Raji (cell line): Measurements from ENCODE around the gene ECEL1.

ENCODE experiments used
- POLR2A ChIP-seq: IDR thresholded peaks from 2 replicates; pipeline ENCODE4 v1.6.1; 2011; ENCODE audit warnings: low read depth, low read length, control low read depth; ENCODE audit not compliant: insufficient read depth

The ECEL1 gene

DNA sequence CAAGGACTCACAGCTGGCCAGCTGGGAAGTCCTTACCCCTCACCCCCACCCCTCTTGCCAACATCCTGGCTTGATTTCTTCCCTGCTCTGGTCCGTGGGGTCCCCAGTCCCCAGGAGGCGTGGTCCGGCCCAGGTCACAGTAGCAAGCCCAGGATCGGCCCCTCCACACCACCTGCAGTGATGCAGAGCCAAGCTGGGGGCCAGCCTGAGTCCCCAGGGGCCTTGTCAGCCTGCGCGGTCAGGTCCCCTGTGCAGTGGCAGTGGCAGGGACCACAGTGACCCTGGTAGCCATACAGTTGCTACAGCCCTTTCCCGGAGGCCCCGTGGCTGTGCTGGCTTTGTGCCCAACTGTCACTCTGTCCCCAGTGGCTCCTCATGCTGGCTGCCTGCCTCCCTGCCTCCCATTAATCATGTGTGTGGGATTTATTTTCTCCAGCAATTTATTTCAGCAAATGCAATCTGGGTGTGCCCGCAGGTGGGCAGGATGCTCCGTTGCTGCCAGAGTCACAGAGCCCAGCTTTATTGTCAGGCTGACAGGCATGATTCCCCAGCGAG lies 23.8 kb upstream of the ECEL1 start:
- no peak for TF ChIP-seq POLR2A

DNA sequence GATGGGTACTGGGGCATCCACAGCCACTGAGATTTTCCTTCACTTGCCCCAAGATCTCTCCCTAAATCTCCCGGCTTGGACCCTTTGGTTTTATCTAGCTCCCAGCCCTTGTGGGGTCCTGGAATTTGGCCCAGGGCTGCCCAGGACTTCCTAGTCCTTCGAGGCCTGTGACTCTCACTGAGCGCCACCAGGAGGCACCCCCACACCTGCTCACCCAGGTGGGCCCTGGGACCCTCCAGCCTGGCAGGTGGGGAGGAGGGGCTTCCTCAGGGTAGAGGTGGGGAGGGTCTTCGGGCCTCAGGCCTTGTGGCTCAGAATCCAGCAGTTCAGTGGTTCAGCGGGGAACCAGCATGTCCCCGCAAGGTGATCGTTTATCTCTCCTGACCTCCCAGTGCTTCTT lies 20.6 kb upstream of the ECEL1 start:
- TF ChIP-seq POLR2A = no peak

DNA sequence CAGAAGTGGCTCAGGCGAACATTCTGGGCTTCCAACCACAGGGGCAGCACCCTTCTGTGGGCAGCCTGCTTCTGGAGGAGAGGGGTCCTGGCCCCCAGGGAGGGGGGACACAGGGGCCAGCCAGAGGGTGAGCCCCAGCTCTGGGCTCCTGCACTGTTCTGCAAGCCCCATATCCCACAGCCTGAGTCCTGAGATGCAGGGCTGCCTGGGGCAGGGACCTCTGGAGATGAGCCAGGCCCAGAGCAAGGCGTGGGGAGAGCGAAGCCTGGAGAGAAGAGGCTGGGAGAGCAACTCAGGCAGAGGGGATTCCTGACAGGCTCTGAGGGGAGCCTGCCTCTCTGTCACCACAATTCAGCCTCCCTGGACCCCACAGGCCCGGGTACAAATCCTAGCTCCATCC lies 19.1 kb upstream of the ECEL1 start:
- no peak for TF ChIP-seq POLR2A

DNA sequence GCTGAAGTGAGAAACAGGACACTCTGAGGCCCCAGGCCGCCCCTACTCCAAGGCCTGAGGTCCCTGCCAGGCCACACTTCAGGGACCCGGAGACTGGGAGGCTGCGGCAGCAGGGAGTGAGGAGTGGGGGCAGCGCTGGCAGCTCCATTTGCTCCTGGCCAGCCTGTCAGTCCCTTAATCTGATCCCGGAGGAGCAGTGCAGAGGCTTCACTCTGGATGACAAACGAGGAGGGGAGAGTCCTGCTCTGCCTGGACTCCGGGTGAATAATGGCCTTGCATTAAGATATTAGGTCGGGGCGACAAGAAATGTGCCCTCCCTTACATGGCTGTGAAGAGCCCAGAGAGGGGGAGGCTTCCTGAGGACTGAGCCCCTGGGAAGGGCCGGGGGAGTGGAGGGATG lies 18.2 kb upstream of the ECEL1 start:
- TF ChIP-seq POLR2A = no peak

DNA sequence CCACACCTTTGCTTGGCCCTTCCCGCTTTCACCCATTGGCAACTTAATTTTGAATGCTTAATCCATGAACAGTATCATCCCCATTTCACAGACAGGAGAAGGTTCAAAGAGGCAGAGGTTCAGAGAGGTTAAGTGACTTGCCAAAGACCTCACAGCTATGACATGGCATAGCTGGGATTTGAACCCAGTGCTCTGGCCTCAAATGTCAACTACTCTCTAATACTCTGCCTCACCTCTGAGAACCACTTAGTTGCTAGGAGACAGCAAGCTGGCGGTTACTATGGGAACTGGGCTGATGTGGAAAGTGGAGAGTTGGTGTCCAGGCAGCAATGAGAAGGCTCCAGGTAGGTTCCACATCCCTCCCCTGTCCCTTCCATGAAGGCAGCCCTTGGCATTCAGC lies 16.8 kb upstream of the ECEL1 start:
- no peak for TF ChIP-seq POLR2A

DNA sequence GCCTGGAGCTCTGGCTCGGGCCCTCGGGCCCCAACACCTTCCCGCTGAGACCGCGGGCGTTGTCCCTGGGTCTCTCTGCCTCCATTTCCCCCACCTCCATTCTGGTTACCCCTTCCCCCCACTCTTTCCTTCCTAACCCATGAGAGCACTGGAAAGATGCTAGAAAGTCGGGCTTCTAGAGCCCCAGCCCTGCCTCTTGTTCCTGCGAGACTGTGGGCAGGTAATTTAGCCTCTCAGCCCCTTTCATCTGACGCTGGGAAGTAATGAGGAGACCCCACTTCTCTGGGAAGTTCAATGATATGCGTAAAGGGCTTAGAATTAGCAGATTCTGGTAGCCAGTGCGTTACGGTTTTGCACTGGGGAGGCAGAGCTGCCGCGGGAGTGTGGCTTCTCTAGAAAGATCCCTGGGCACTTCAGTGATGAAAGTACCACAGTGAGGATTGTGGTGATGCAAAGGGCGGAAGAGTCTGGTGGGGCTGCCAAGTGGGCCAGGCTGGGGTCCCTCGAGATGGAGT lies 16.2 kb upstream of the ECEL1 start:
- no peak for TF ChIP-seq POLR2A

DNA sequence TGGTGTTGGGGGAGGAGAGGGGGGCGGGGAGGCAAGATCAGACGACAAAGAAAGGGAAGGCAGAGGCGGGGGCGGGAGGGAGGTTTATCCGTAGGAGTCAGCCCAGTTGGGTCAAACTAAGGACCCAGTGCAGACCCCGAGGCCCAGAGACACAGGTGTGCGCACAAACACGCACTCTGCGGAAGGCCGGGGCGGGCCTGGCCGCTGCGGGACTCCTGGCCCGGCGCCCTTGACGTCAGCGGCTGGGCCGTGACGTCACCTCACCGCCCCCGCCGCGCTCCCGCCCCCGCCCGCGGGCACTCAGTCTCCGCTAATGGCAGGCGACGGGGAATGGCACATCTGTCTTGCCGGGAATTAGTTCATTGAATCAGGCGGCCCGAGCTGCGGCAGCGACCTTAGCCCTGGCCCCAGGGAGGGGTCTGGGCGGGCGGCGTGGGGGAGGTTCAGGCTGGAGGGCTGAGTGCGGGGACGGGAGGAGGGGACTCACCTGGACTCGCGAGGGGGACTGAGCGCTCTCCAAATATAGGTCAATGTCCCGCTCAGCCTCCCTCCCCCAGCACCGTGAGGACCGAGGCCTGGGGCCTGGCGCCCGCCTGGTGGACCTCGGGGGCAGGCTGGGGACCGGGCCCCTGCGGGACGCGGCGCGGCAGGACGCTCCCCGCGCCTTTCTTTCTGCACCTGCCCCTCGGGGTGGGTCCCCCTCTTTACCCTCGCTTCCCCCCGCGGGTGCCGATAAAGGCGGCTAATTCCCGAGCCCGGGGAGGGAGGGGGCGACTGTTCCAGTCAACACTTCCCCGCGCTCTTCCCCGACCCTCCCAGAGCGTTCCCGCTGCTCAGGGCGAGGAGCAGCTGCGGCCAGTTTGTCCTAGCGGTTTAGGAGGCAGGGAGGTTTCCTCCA lies 15.5 kb upstream of the ECEL1 start:
- no peak for TF ChIP-seq POLR2A

DNA sequence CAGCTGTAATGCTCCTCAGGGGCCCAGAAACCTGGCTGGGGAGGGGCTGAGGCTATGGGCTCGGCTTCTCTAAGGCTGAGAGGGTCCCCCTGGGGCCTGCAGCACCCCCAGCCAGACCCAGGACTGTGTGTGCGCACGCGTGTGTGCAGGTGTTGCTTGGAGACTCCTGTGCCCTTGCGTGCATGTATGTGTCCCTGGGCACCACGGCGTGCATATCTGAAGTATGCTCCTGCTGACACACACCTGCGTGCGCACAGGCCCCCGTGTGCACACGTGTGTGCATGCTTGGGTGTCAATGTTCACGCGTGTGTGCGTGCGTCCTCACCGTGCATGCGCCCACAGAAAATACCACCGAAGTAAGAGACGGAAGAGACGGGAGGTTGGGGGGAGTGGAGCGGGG lies 14.9 kb upstream of the ECEL1 start:
- TF ChIP-seq POLR2A = no peak

DNA sequence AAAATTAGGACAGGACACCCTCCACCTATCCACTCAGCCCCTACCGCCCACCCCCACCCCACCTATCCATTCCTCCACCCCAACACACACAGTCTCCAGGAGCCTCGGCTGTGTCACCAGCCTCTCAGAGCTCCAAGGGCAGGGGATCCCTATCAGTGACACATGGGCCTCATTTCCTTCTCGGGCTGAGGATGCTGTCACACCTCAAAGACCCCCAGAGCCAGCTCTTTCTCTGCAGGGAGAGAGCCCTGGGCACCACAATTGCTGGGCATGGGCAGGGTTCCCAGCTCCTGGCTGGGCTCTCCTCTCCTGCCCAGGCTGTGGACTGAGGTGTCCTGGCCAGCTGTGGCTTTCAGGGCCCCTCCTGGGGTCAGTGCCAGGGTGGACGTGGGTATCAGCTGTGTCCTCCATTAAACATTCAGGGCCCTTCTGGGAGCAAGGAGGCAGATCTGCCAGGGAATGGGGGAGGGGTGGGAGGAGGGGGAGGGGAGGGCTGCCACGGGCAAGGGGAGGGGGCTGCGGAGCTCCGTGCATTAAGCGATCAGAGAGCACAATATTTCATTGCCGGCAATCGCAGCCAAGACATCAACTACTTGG lies 14.3 kb upstream of the ECEL1 start:
- TF ChIP-seq POLR2A = no peak

DNA sequence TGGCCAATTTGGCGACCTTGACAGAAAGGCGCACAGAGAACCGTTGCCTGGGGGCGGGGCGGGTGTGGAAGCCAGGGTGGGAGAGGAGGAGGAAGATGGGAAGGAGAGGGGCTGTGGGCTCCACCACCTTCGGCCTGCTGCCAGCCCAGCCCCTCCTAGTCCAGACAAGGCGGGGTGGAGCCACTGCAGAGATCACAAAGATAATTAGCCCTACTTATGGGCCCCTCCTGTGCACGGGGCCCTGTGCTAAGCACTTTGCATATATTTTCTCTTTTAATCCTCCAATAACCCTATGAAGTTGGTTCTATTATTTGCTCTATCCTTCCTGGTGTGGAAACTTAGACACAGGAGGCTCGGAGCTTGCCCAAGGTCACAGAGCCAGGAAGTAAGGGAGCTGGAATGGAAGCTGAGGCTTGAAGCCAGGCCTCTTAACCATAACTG lies 13.7 kb upstream of the ECEL1 start:
- no peak for TF ChIP-seq POLR2A

DNA sequence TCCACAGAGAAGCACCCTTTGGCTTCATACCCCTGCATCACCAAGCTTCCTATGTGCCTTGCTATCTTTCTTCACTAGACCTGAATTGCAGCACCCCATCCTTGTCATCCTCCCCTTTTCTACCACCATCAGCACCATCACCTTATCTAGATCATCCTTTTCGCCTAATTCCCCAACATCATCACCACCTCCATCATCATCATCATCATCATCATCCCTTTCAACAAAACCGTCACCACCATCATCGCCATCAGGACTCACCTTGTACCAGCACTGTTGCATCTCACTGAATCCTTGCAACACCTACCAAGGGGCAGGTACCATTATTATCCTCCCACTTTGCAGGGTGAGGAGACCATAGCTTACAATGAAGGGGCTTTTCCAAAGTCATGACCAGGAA lies 10.8 kb upstream of the ECEL1 start:
- TF ChIP-seq POLR2A = no peak

DNA sequence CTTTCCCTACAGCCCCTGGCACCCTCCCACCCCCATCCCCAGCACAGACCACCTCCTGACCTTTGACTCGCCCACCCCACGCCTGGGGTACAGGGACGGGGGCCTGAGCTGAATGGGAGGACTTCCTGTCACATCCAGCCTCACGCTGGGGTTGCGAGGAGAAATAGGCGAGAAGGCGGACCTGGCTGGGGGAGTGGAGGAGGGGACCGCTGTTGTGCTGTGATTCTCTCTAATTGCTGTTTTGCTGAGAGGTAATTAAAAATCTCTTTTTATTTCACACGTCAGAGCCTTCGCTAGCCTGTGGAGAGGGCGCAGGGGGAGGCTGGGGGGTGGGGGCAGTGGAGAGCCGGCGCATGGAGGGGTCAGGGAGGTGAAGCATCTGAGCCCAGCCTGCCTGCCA lies 9.7 kb upstream of the ECEL1 start:
- TF ChIP-seq POLR2A = no peak

DNA sequence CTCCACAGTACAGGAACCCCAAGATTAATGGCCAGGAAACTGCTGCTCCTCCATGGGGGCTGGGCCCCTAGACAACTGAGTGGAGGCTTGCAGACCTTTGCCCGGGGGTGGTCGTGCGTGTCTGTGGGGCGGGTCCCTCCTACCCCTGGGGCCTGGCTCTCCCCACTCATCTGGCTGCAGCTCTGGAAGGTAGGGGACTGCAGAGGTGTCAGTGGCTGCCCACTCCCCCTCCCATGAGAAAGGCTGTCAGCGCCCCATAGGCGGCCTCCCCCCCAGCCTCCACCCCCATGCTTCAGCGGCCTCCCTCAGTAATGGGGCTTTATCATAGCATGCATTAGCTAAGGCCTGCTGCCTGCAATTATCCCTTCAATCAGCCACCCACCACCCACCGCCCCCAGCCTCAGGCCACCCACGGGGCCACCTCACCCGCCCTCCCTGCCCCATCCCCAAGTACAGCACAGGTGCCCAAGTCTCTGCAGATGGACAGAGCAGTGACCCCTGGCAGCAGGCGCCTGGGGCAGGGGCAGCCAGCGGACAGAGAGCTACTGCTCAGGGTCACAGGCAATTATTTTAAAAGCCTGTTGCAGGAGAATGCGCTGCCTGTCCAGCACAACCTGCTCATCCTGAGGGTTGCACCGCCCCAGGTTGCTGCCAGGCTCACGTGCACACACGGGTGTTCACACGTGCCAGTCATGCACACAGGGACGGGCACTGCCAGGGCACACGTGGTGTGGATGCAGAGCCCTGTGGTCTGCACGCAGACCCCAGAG lies 9.1 kb upstream of the ECEL1 start:
- TF ChIP-seq POLR2A = no peak

DNA sequence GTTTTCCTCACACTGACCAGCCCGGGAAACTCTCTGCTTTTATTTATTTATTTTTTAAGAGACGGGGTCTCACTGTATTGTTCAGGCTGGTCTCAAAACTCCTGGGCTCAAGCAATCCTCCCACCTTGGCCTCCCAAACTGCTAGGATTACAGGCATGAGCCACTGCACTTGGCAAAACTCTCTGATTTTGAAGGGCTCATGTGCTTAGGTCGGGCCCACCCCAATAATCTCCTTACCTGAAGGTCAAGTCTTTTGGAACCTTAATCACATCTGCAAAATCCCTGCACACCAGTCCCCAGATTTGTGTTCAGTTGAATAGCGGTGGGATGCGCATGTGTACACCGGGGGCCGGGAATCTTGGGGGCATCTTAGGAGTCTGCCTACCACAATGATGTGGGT lies 7.7 kb upstream of the ECEL1 start:
- TF ChIP-seq POLR2A = no peak

DNA sequence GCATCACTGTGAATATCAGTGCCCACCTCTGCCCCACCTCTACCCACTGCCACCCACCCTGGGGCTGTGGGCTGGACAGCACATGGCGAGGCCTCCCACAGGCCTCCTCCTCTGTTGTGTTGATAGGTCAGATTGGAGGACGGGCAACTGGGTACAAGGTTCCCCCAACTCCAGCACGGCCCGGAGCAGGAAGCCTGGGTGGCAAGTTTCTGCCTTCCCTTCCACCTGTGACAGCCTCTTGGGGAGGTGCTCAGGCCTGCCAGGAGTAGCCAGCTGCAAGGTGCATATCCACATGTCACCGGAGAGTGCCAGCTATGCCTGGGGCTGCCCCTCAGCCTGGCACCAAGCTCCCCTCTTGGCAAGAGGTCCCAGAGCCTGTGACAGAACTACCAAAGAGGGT lies 6.9 kb upstream of the ECEL1 start:
- no peak for TF ChIP-seq POLR2A
